SU-DHL-6 (cell line): ENCODE results near the gene ADAMTS17.

ENCODE experiments used
- EZH2phosphoT487 ChIP-seq: fragments of 200-600 bp; sonication (generic), shearing (Covaris generic); conservative IDR thresholded peaks from 2 replicates; pipeline ENCODE4 v1.6.1; 2018; ENCODE audit warnings: mild to moderate bottlenecking, antibody characterized with exemption, low read length, moderate library complexity, mixed read lengths
- TF ChIP-seq, protein P1 (sequence below): fragments of 200-600 bp; sonication (generic); IDR thresholded peaks from one replicate; pipeline ENCODE4 v1.5.1; 2017; ENCODE audit warnings: antibody characterized with exemption, mild to moderate bottlenecking, low read length, moderate library complexity; ENCODE audit not compliant: insufficient read depth, poor library complexity, severe bottlenecking

DNA sequence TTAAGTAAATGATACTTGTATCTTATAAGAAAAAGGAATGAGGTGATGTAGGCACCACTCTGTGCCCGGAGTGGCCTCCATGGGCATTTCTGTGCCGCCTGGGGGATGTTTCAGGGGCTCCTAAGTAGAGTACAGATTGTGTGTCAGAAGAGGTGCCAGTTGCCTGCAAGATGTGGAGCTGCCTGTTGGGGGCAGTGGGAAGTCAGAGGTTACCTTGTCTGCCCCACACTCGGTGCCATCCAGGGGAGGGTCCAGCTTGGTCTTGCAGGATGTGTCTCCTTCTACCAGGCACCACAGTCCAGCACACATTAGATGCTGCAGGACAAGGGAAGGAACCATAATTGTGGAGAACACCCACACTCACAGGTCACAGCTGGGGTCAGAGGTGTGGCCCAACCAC is 208.8 kb downstream of the ADAMTS17 start:
- TF ChIP-seq, protein P1, sequence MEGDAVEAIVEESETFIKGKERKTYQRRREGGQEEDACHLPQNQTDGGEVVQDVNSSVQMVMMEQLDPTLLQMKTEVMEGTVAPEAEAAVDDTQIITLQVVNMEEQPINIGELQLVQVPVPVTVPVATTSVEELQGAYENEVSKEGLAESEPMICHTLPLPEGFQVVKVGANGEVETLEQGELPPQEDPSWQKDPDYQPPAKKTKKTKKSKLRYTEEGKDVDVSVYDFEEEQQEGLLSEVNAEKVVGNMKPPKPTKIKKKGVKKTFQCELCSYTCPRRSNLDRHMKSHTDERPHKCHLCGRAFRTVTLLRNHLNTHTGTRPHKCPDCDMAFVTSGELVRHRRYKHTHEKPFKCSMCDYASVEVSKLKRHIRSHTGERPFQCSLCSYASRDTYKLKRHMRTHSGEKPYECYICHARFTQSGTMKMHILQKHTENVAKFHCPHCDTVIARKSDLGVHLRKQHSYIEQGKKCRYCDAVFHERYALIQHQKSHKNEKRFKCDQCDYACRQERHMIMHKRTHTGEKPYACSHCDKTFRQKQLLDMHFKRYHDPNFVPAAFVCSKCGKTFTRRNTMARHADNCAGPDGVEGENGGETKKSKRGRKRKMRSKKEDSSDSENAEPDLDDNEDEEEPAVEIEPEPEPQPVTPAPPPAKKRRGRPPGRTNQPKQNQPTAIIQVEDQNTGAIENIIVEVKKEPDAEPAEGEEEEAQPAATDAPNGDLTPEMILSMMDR: no peak
- TF ChIP-seq EZH2phosphoT487: no peak
